ENCODE measurements around the gene MISP3. TPM values are rescaled to one million over a fixed set of nuclear protein-coding genes. Genes with fewer than 3 reads are reported as not detected.

Gene MISP3
- total RNA-seq, 1 donor: 1.1 TPM

- DNase-seq (ENCODE audit: low read depth in 2 of 3, low spot score in 2 of 3): no peak
These were observed 5.8 kb downstream of the MISP3 start for GRCh38 chr19:14078411-14078810.

- peak; percentile 98 to 99 (median 99) for DNase-seq (ENCODE audit: low read depth in 2 of 3, low spot score in 2 of 3)
These were observed 8.6 kb downstream of the MISP3 start for GRCh38 chr19:14080887-14081796.

GRCh38 chr19:14081797-14082674 lies 9.4 kb downstream of the MISP3 start:
- peak in 1 of 3 donors; percentile 20 for DNase-seq (ENCODE audit: low read depth in 2 of 3, low spot score in 2 of 3)

GRCh38 chr19:14082675-14082960 lies 10.0 kb downstream of the MISP3 start:
- no peak for DNase-seq (ENCODE audit: low read depth in 2 of 3, low spot score in 2 of 3)

- no peak for DNase-seq (ENCODE audit: low read depth in 2 of 3, low spot score in 2 of 3)
These were observed 12.9 kb downstream of the MISP3 start, which contains the start of gene C19orf67 for GRCh38 chr19:14085309-14085995. TSS of gene C19orf67 (minus strand) at chr19:14085783. CDS start at chr19:14085627, 156 bp downstream.

- no peak for DNase-seq (ENCODE audit: low read depth in 2 of 3, low spot score in 2 of 3)
These were observed 13.5 kb downstream of the MISP3 start for GRCh38 chr19:14086098-14086497.

GRCh38 chr19:14088634-14089411 lies 16.2 kb downstream of the MISP3 start:
- no peak for DNase-seq (ENCODE audit: low read depth in 2 of 3, low spot score in 2 of 3)

GRCh38 chr19:14089412-14089661 lies 16.8 kb downstream of the MISP3 start:
- DNase-seq (ENCODE audit: low read depth in 2 of 3, low spot score in 2 of 3): peak in 1 of 3 donors; percentile 25

- peak in 2 of 3 donors; percentile 49 to 54 for DNase-seq (ENCODE audit: low read depth in 2 of 3, low spot score in 2 of 3)
These were observed 17.3 kb downstream of the MISP3 start for GRCh38 chr19:14089662-14090508.

- DNase-seq (ENCODE audit: low read depth in 2 of 3, low spot score in 2 of 3): peak in 2 of 3 donors; percentile 93 to 96
These were observed 18.0 kb downstream of the MISP3 start, which contains the start of gene SAMD1 for GRCh38 chr19:14090509-14091080. TSS of gene SAMD1 (minus strand) at chr19:14090751.

- peak in 2 of 3 donors; percentile 86 to 87 for DNase-seq (ENCODE audit: low read depth in 2 of 3, low spot score in 2 of 3)
These were observed 18.7 kb downstream of the MISP3 start for GRCh38 chr19:14091081-14091812.

GRCh38 chr19:14091813-14092462 lies 19.4 kb downstream of the MISP3 start:
- DNase-seq (ENCODE audit: low read depth in 2 of 3, low spot score in 2 of 3): peak in 2 of 3 donors; percentile 55 to 68

GRCh38 chr19:14093117-14093823 lies 20.7 kb downstream of the MISP3 start:
- DNase-seq (ENCODE audit: low read depth in 2 of 3, low spot score in 2 of 3): no peak

- no peak for DNase-seq (ENCODE audit: low read depth in 2 of 3, low spot score in 2 of 3)
These were observed 22.3 kb downstream of the MISP3 start for GRCh38 chr19:14094854-14095253.

- no peak for DNase-seq (ENCODE audit: low read depth in 2 of 3, low spot score in 2 of 3)
These were observed 23.8 kb downstream of the MISP3 start for GRCh38 chr19:14096272-14096992.

GRCh38 chr19:14097532-14098151 lies 25.1 kb downstream of the MISP3 start:
- no peak for DNase-seq (ENCODE audit: low read depth in 2 of 3, low spot score in 2 of 3)
